22Rv1 (cell line): ENCODE measurements around the gene GPR173.

Source experiments
- CTCF ChIP-seq: fragments of 450-650 bp; IDR thresholded peaks from 2 replicates; pipeline ENCODE4 v1.5.1; 2017; ENCODE audit warnings: mild to moderate bottlenecking
- ZFX ChIP-seq: fragments of 450-650 bp; IDR thresholded peaks from 2 replicates; pipeline ENCODE4 v1.6.1; 2017; ENCODE audit warnings: antibody characterized with exemption, borderline replicate concordance

DNA sequence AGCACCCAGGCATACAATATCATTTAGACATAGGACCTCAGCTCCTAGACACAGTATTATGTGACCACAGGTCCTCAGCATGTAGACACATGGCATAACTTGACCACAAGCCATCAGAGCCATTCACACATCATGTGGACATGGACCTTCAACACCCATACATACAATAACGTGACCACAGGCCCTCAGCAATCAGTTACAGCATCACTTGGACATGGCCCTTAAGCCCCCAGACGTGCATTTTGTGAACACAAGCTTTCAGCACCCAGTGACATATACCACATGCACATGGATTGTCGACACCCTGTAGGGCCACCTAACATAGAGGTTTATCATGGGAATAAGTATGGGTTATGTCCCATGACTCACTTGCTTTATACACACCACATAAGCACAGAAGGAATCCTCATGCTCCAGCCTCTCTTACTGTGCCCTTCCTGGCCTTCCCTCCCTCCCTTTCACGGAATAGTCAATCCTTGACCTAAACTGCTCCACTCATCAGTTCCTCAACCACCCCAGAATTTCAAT is 35.5 kb downstream of the GPR173 start:
- TF ChIP-seq CTCF = no peak
- no peak for TF ChIP-seq ZFX
